ENCODE results near the gene PRSS12. TPM values are rescaled to one million over a fixed set of nuclear protein-coding genes. Genes with fewer than 3 reads are reported as not detected.

Gene PRSS12
- total RNA-seq, 1 experiment from 2014 or later = 14.1 TPM

- TF ChIP-seq USF2 (CRISPR knock-in tag; IDR thresholded peaks at IDR 0.05) = no peak
- no peak for TF ChIP-seq MXD4 (CRISPR knock-in tag; IDR thresholded peaks at IDR 0.05; ENCODE audit: borderline replicate concordance)
- TF ChIP-seq PRRX2 (CRISPR knock-in tag; IDR thresholded peaks at IDR 0.05) = no peak
- TF ChIP-seq PRDM15 (CRISPR knock-in tag; IDR thresholded peaks at IDR 0.05) = no peak
Observed at GRCh38 chr4:118277243-118277642, 75.6 kb downstream of the PRSS12 start (continued).

GRCh38 chr4:118276580-118276979 lies 76.2 kb downstream of the PRSS12 start:
- Mint-ChIP-seq H3K4me1 (peaks cover 21% of the 10 kb centered on the region), H3K9me3 (peaks cover 6% of the 10 kb centered on the region), H3K27ac (no peak overlapping the region), H3K4me3 (no peak overlapping the region), H3K36me3 (peaks cover 28% of the 10 kb centered on the region), H3K27me3 (ENCODE audit: low read depth) (no peaks in the 10 kb centered on the region; the same call in 1 of the 2 replicates)
- ATAC-seq (no peak), DNase-seq (ENCODE audit: low spot score) (no peak)
- ChIA-PET CTCF (no interaction called here), POLR2A (no interaction called here)
- no peak for TF ChIP-seq PREB (CRISPR knock-in tag; IDR thresholded peaks at IDR 0.05; ENCODE audit: borderline replicate concordance)
- no peak for TF ChIP-seq FOXP1 (CRISPR knock-in tag; IDR thresholded peaks at IDR 0.05; ENCODE audit: borderline replicate concordance)
- TF ChIP-seq AFF4 (CRISPR knock-in tag; IDR thresholded peaks at IDR 0.05; ENCODE audit: borderline replicate concordance) = no peak
- TF ChIP-seq NFE2L1 (CRISPR knock-in tag; IDR thresholded peaks at IDR 0.05) = no peak
- no peak for TF ChIP-seq ZNF263 (CRISPR knock-in tag; IDR thresholded peaks at IDR 0.05; ENCODE audit: low read depth)
- TF ChIP-seq TP53 (CRISPR knock-in tag; IDR thresholded peaks at IDR 0.05) = no peak
- TF ChIP-seq FOXJ3 (CRISPR knock-in tag; IDR thresholded peaks at IDR 0.05; ENCODE audit: borderline replicate concordance) = no peak
- no peak for TF ChIP-seq ATF6 (CRISPR knock-in tag; IDR thresholded peaks at IDR 0.05)
- no peak for TF ChIP-seq ZNF219 (CRISPR knock-in tag; IDR thresholded peaks at IDR 0.05; ENCODE audit: borderline replicate concordance)

Measured in WTC11 (cell line).